Right lobe of liver (tissue), 4 donors: Measurements from ENCODE around the gene MGA.

ENCODE experiments used
- CTCF ChIP-seq, 4 donors: fragments of 200-600 bp in 3 of 4; fragments of 450-650 bp in 1 of 4; IDR thresholded peaks; one replicate each; pipeline versions ENCODE4 v1.5.1 to v1.8.0; 2016 to 2022; ENCODE audit warnings: antibody characterized with exemption in 4 of 4, mild to moderate bottlenecking in 2 of 4
- POLR2A ChIP-seq: fragments of 450-650 bp; IDR thresholded peaks from one replicate; pipeline ENCODE4 v1.6.1; 2017; ENCODE audit warnings: antibody characterized with exemption, mild to moderate bottlenecking
- donor health status: DM: no; HTN: no; CAD: no.
- donor health status: DM: no; HTN: no; CAD: no.
- donor health status: DM: no; HTN: yes; CAD: no.

- TF ChIP-seq CTCF (IDR thresholded peaks at IDR 0.05) (no peak), POLR2A (no peak)
Measured at GRCh38 chr15:41790756-41791546, 130.7 kb downstream of the MGA start.
